GM23338 (cell line): ENCODE measurements around the gene RASGRF2. TPM values are rescaled to one million over a fixed set of nuclear protein-coding genes. Genes with fewer than 3 reads are reported as not detected.

ENCODE experiments used
- ATAC-seq: fragments of 200-7000 bp; cut with Tn5 transposase; 3 replicates; pipeline ENCODE4 v1.9.1; 2020
- DNase-seq: peaks from one replicate; pipeline ENCODE4 v3.0.0-alpha.2; 2015; ENCODE audit warnings: low spot score
- H2AFZ ChIP-seq: fragments of 200-600 bp; sonication (generic); 2 replicates; pipeline ENCODE4 v1.8.0; 2016; ENCODE audit warnings: antibody characterized with exemption, mild to moderate bottlenecking, moderate library complexity
- H3F3A ChIP-seq: fragments of 200-600 bp; sonication (generic); replicated peaks from 2 replicates; pipeline ENCODE4 v1.8.0; 2017; ENCODE audit warnings: antibody characterized with exemption, mixed run types, low read depth
- H3K27ac ChIP-seq: fragments of 200-600 bp; sonication (generic); 2 replicates; pipeline ENCODE4 v1.6.1; 2016; ENCODE audit warnings: low read depth
- H3K27me3 ChIP-seq: fragments of 200-600 bp; sonication (generic); 2 replicates; pipeline ENCODE4 v1.8.0; 2016; ENCODE audit warnings: mild to moderate bottlenecking, mixed run types, moderate library complexity; ENCODE audit not compliant: insufficient read depth
- H3K36me3 ChIP-seq: fragments of 200-600 bp; sonication (generic); 2 replicates; pipeline ENCODE4 v1.8.0; 2016; ENCODE audit warnings: mild to moderate bottlenecking; ENCODE audit not compliant: insufficient read depth
- H3K4me1 ChIP-seq: fragments of 200-600 bp; sonication (generic); 2 replicates; pipeline ENCODE4 v1.8.0; 2016; ENCODE audit warnings: mild to moderate bottlenecking, moderate library complexity; ENCODE audit not compliant: insufficient read depth
- H3K4me2 ChIP-seq: fragments of 200-600 bp; sonication (generic); 2 replicates; pipeline ENCODE4 v1.7.1; 2017; ENCODE audit warnings: mixed run types
- H3K4me3 ChIP-seq: fragments of 200-600 bp; sonication (generic); 2 replicates; pipeline ENCODE4 v1.6.1; 2016; ENCODE audit warnings: mixed run types
- H3K79me2 ChIP-seq: fragments of 200-600 bp; sonication (generic); replicated peaks from 2 replicates; pipeline ENCODE4 v1.8.0; 2017; ENCODE audit warnings: mild to moderate bottlenecking; ENCODE audit not compliant: insufficient read depth
- H3K9me2 ChIP-seq: fragments of 200-600 bp; sonication (generic); 2 replicates; pipeline ENCODE4 v1.8.0; 2017; ENCODE audit not compliant: insufficient read depth
- H4K20me1 ChIP-seq: fragments of 200-600 bp; sonication (generic); replicated peaks from 2 replicates; pipeline ENCODE4 v1.8.0; 2017; ENCODE audit warnings: mild to moderate bottlenecking; ENCODE audit not compliant: insufficient read depth
- H3K27ac Mint-ChIP-seq: 2 replicates; pipeline ENCODE4 v1.8.0; 2020; ENCODE audit warnings: inconsistent platforms, mild to moderate bottlenecking, moderate library complexity, mixed read lengths
- H3K27me3 Mint-ChIP-seq: 3 replicates; pipeline ENCODE4 v1.8.0; 2022; ENCODE audit warnings: low read depth, mild to moderate bottlenecking, moderate library complexity, mixed read lengths, inconsistent platforms; ENCODE audit not compliant: insufficient read depth, poor library complexity
- H3K36me3 Mint-ChIP-seq: 3 replicates; pipeline ENCODE4 v1.8.0; 2021; ENCODE audit warnings: low read depth, mild to moderate bottlenecking, inconsistent platforms, moderate library complexity, mixed read lengths
- H3K4me1 Mint-ChIP-seq: 3 replicates; pipeline ENCODE4 v1.8.0; 2020; ENCODE audit warnings: mild to moderate bottlenecking, inconsistent platforms, mixed read lengths
- H3K4me3 Mint-ChIP-seq: 3 replicates; pipeline ENCODE4 v1.8.0; 2021; ENCODE audit warnings: moderate library complexity, mild to moderate bottlenecking, inconsistent platforms, mixed read lengths
- H3K9me3 Mint-ChIP-seq: 3 replicates; pipeline ENCODE4 v1.8.0; 2020; ENCODE audit warnings: moderate library complexity, mild to moderate bottlenecking, inconsistent platforms, mixed read lengths
- CREB1 ChIP-seq: fragments of 250-450 bp; sonication (Bioruptor Pico); IDR thresholded peaks from 2 replicates; pipeline ENCODE4 v1.5.0; 2020; ENCODE audit warnings: low read depth, mild to moderate bottlenecking, moderate library complexity
- CTCF ChIP-seq, 2 experiments: fragments of 200-600 bp in 1 of 2; sonication (generic) in 1 of 2; conservative IDR thresholded peaks; 2 replicates each; pipeline versions ENCODE4 v1.5.1 to v1.6.1; 2016 to 2017; ENCODE audit warnings: antibody characterized with exemption in 2 of 2, low read depth in 2 of 2, mild to moderate bottlenecking in 2 of 2, moderate library complexity in 1 of 2
- EZH2 ChIP-seq: fragments of 200-600 bp; sonication (generic); IDR thresholded peaks from one replicate; pipeline ENCODE4 v1.8.0; 2017; ENCODE audit warnings: antibody characterized with exemption, mild to moderate bottlenecking, low read depth; ENCODE audit not compliant: unreplicated experiment
- EZH2phosphoT487 ChIP-seq: fragments of 200-600 bp; sonication (generic); IDR thresholded peaks from one replicate; pipeline ENCODE4 v1.8.1; 2018; ENCODE audit warnings: antibody characterized with exemption; ENCODE audit not compliant: unreplicated experiment
- JUNB ChIP-seq: IDR thresholded peaks from one replicate; pipeline ENCODE4 v1.6.1; 2016; ENCODE audit warnings: antibody characterized with exemption; ENCODE audit not compliant: unreplicated experiment
- POLR2AphosphoS5 ChIP-seq: IDR thresholded peaks from 2 replicates; pipeline ENCODE4 v1.6.1; 2016; ENCODE audit warnings: antibody characterized with exemption, low read depth
- REST ChIP-seq: IDR thresholded peaks from one replicate; pipeline ENCODE4 v1.6.1; 2018; ENCODE audit warnings: antibody characterized with exemption; ENCODE audit not compliant: unreplicated experiment
- STAT1 ChIP-seq: IDR thresholded peaks from one replicate; pipeline ENCODE4 v1.6.1; 2016; ENCODE audit warnings: antibody characterized with exemption; ENCODE audit not compliant: unreplicated experiment
- ZNF114 ChIP-seq: fragments of 250-450 bp; sonication (Bioruptor Pico); IDR thresholded peaks from 2 replicates; pipeline ENCODE4 v1.5.0; 2020; ENCODE audit warnings: mild to moderate bottlenecking, moderate library complexity
- ZNF331 ChIP-seq: fragments of 250-450 bp; sonication (Bioruptor Pico); IDR thresholded peaks from 2 replicates; pipeline ENCODE4 v1.5.0; 2020; ENCODE audit warnings: low read depth, mild to moderate bottlenecking, moderate library complexity
- ZNF462 ChIP-seq: fragments of 250-450 bp; sonication (Bioruptor Pico); IDR thresholded peaks from 2 replicates; pipeline ENCODE4 v1.5.0; 2020; ENCODE audit warnings: mild to moderate bottlenecking, moderate library complexity
- polyA plus RNA-seq: library from polyadenylated mRNA; unstranded; fragments of >200 nt; fragmentation: Nextera tagmentation; extraction: Ambion mirVana; gene quantifications from 2 replicates; pipeline ENCODE4 v1.2.1, GENCODE V29; 2016
- total RNA-seq: library from RNA; depleted of rRNA; stranded (reverse); fragments of >200 nt; shearing (Covaris generic); gene quantifications from 2 replicates; pipeline ENCODE4 v1.2.3, GENCODE V29; 2014
- TF ChIP-seq, protein P1 (sequence below): IDR thresholded peaks from 2 replicates; pipeline ENCODE4 v1.6.1; 2016; ENCODE audit warnings: antibody characterized with exemption

RASGRF2 gene
- total and polyA plus RNA-seq, 2 experiments from 2014 or later = 5.0 to 19.2 TPM

- no peak overlapping the region for H3K4me3 ChIP-seq
- DNase-seq (no peak), ATAC-seq (no peak)
- no peaks in the 10 kb centered on the region for H3K36me3 ChIP-seq
- Mint-ChIP-seq H3K4me3 (no peak overlapping the region), H3K9me3 (no peaks in the 10 kb centered on the region), H3K27me3 (no peaks in the 10 kb centered on the region), H3K4me1 (peaks cover 5% of the 10 kb centered on the region; the same call in 2 of the 3 replicates), H3K36me3 (no peaks in the 10 kb centered on the region), H3K27ac (no peak overlapping the region)
- H3K27me3 ChIP-seq = no peaks in the 10 kb centered on the region
- no peak overlapping the region for H3K4me2 ChIP-seq
- no peak overlapping the region for H3K27ac ChIP-seq
- no peak overlapping the region for H2AFZ ChIP-seq
- no peaks in the 10 kb centered on the region for H3K9me2 ChIP-seq
- no peaks in the 10 kb centered on the region for H3F3A ChIP-seq
- H3K4me1 ChIP-seq = no peaks in the 10 kb centered on the region
- no peak for TF ChIP-seq EZH2phosphoT487
- TF ChIP-seq STAT1 = no peak
- TF ChIP-seq, protein P1, sequence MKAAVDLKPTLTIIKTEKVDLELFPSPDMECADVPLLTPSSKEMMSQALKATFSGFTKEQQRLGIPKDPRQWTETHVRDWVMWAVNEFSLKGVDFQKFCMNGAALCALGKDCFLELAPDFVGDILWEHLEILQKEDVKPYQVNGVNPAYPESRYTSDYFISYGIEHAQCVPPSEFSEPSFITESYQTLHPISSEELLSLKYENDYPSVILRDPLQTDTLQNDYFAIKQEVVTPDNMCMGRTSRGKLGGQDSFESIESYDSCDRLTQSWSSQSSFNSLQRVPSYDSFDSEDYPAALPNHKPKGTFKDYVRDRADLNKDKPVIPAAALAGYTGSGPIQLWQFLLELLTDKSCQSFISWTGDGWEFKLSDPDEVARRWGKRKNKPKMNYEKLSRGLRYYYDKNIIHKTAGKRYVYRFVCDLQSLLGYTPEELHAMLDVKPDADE = no peak
- no peak for TF ChIP-seq ZNF462 (CRISPR knock-in tag)
- no peak for TF ChIP-seq ZNF331
- TF ChIP-seq ZNF114 (CRISPR knock-in tag) = no peak
- no peak for TF ChIP-seq EZH2
- no peak for TF ChIP-seq REST
- TF ChIP-seq CREB1 (CRISPR knock-in tag) = no peak
- no peak for TF ChIP-seq POLR2AphosphoS5
- TF ChIP-seq JUNB = no peak
- no peak for TF ChIP-seq CTCF (conservative IDR thresholded peaks at IDR 0.05; ENCODE audit: low read depth in 2 of 2)
- H3K79me2 ChIP-seq = no peaks in the 10 kb centered on the region
- H4K20me1 ChIP-seq = no peaks in the 10 kb centered on the region
These were observed 203.5 kb downstream of the RASGRF2 start for GRCh38 chr5:81163651-81164050.
